ENCODE data around the gene TRIM69.

GRCh38 chr15:44813231-44813630 lies 76.9 kb downstream of the TRIM69 start:
- no peak for TF ChIP-seq GATA2 (IDR thresholded peaks at IDR 0.05; ENCODE audit: low read depth, low read length)
- no peak for TF ChIP-seq GATA3 (IDR thresholded peaks at IDR 0.05; ENCODE audit: low read depth, low read length)
